Mesothelial cell of epicardium (in vitro differentiated cells): ENCODE measurements around the gene EYS. TPM values are rescaled to one million over a fixed set of nuclear protein-coding genes. Genes with fewer than 3 reads are reported as not detected.

Source experiments
- DNase-seq, 2 experiments: peaks; one replicate each; pipeline ENCODE4 v3.0.0; 2021; ENCODE audit warnings: low spot score in 2 of 2; ENCODE audit not compliant: unreplicated experiment in 2 of 2
- H3K27ac Mint-ChIP-seq: 2 replicates; pipeline ENCODE4 v1.8.0; 2021; ENCODE audit warnings: mixed read lengths
- H3K27me3 Mint-ChIP-seq: 2 replicates; pipeline ENCODE4 v1.8.0; 2021; ENCODE audit warnings: low read depth, mixed read lengths
- H3K36me3 Mint-ChIP-seq: 2 replicates; pipeline ENCODE4 v1.8.0; 2021; ENCODE audit warnings: mixed read lengths
- H3K4me1 Mint-ChIP-seq: 2 replicates; pipeline ENCODE4 v1.8.0; 2021; ENCODE audit warnings: mixed read lengths
- H3K4me3 Mint-ChIP-seq: 2 replicates; pipeline ENCODE4 v1.8.0; 2021; ENCODE audit warnings: mild to moderate bottlenecking, moderate library complexity, mixed read lengths
- H3K9me3 Mint-ChIP-seq: 2 replicates; pipeline ENCODE4 v1.8.0; 2021; ENCODE audit warnings: mixed read lengths
- total RNA-seq: library from RNA; stranded (reverse); gene quantifications from 3 replicates; pipeline ENCODE4 v1.2.1, GENCODE V29; 2021
- TF ChIP-seq, protein P1 (sequence below): fragments of 200-600 bp; sonication (generic); IDR thresholded peaks from one replicate; pipeline ENCODE4 v1.5.0; 2021; ENCODE audit warnings: antibody characterized with exemption; ENCODE audit not compliant: unreplicated experiment

The EYS gene
- total RNA-seq, 1 donor from 2014 or later = 0.69 TPM

DNA sequence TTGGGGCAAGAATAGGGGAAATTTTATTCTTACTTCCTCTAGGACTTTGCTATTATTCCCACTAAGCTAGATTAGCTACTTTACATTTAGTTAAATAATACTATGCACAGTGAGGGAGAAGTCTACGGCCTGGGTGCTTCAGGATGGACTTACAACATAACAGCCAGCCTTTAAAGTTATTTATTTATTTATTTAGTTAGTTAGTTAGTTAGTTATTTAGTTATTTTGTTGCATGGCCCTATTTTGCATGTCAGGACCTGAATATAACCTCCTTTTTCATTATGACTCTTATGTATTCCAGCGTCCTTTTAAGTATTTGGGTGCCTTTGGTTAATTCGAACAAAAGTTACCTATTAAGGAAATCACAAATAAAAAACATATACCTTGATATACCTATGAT is 238.7 kb downstream of the EYS start:
- H3K36me3 Mint-ChIP-seq = no peaks in the 10 kb centered on the region
- H3K9me3 Mint-ChIP-seq = no peaks in the 10 kb centered on the region
- no peaks in the 10 kb centered on the region for H3K4me1 Mint-ChIP-seq
- no peaks in the 10 kb centered on the region for H3K27me3 Mint-ChIP-seq
- no peak for DNase-seq
- H3K27ac Mint-ChIP-seq = no peak overlapping the region
- TF ChIP-seq, protein P1, sequence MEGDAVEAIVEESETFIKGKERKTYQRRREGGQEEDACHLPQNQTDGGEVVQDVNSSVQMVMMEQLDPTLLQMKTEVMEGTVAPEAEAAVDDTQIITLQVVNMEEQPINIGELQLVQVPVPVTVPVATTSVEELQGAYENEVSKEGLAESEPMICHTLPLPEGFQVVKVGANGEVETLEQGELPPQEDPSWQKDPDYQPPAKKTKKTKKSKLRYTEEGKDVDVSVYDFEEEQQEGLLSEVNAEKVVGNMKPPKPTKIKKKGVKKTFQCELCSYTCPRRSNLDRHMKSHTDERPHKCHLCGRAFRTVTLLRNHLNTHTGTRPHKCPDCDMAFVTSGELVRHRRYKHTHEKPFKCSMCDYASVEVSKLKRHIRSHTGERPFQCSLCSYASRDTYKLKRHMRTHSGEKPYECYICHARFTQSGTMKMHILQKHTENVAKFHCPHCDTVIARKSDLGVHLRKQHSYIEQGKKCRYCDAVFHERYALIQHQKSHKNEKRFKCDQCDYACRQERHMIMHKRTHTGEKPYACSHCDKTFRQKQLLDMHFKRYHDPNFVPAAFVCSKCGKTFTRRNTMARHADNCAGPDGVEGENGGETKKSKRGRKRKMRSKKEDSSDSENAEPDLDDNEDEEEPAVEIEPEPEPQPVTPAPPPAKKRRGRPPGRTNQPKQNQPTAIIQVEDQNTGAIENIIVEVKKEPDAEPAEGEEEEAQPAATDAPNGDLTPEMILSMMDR = no peak
- H3K4me3 Mint-ChIP-seq = no peak overlapping the region

DNA sequence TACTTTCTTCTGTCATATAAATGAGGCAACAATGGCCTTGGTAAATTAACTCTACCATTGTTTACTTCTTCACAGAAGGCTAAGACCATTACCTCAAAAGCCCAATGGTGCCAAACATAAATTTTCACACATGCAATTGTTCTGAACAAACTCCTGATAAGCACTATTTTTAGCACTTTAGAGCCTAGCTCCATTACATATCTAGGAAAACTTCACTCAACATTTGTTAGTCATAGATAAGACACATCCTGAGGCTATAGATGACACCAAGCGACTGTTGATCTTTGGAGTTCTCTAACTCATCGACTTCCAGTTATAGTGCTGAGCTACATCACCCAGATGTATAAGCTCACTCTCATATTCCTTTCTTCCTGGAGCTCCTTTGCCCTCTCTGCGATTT is 245.9 kb downstream of the EYS start:
- H3K27ac Mint-ChIP-seq = no peak overlapping the region
- H3K4me3 Mint-ChIP-seq = no peak overlapping the region
- DNase-seq = no peak

DNA sequence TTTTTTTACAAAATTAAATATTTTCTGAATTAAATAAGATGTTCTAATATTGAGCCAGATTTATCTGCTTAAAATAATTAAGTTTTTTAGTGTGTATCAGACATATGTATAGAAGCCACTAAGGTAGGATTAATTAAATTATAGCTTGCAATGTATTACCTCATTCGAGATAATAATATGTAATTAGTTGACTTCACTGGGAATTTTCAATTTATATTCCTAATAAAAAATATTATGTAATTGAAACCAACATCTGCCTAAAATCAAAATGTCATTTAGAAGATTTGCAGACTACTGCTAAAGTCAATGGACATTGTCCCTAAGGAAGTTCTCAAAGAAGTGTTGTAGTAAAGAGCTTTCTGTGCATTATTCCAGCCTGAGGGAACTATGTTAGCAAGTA is 254.7 kb downstream of the EYS start:
- no peak overlapping the region for H3K4me3 Mint-ChIP-seq
- TF ChIP-seq, protein P1 = no peak
- H3K9me3 Mint-ChIP-seq = peaks cover 16% of the 10 kb centered on the region
- no peaks in the 10 kb centered on the region for H3K36me3 Mint-ChIP-seq
- DNase-seq = no peak
- peaks cover 3% of the 10 kb centered on the region for H3K4me1 Mint-ChIP-seq
- no peak overlapping the region for H3K27ac Mint-ChIP-seq
- H3K27me3 Mint-ChIP-seq = no peaks in the 10 kb centered on the region

More for the DNA sequence above, 245.9 kb downstream of the EYS start:
- TF ChIP-seq, protein P1 = no peak
- no peaks in the 10 kb centered on the region for H3K4me1 Mint-ChIP-seq
- no peaks in the 10 kb centered on the region for H3K9me3 Mint-ChIP-seq
- H3K36me3 Mint-ChIP-seq = no peaks in the 10 kb centered on the region
- H3K27me3 Mint-ChIP-seq = no peaks in the 10 kb centered on the region

DNA sequence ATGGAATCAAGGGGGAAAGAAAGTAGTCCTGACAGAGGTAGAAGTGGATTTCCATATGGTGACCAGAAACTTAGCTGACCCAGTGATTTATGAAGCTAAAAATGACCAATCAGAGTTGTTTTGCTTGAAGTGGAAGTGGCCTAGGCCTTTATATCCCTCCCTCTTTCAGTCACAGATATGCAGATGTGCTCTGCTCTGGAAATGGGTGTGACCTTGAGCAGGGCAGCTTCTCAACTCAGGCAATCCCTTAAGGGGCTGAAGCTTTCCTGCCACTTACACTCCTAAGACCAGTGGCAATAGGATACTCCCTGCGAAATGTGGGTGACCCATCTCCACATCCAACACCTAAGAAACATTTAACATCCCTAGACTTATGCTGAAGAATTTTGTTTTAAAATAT is 256.6 kb downstream of the EYS start:
- H3K4me3 Mint-ChIP-seq = no peak overlapping the region
- H3K27me3 Mint-ChIP-seq = no peaks in the 10 kb centered on the region
- peaks cover 11% of the 10 kb centered on the region for H3K9me3 Mint-ChIP-seq
- H3K4me1 Mint-ChIP-seq = peaks cover 6% of the 10 kb centered on the region
- no peak overlapping the region for H3K27ac Mint-ChIP-seq
- DNase-seq = no peak
- TF ChIP-seq, protein P1 = no peak
- no peaks in the 10 kb centered on the region for H3K36me3 Mint-ChIP-seq

DNA sequence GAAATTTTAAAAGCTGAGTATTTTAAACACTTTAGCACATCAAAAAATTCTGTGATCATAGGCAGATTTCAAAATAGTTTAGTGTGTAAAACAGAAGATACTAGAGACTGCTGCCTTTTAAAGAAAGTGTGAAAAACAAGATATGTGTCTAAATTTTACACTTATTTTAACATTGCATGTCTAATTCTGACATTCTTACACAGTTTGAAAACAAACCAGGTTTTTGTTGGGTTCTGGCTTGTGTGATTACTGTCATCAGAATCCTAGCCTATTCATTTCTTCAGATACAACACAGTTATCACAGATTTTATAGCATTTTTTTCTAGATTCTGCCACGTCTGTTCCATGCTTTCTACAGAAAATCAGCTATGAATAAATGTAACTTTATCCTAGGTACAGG is 257.1 kb downstream of the EYS start:
- no peak overlapping the region for H3K4me3 Mint-ChIP-seq
- H3K9me3 Mint-ChIP-seq = peaks cover 7% of the 10 kb centered on the region
- no peak for DNase-seq
- TF ChIP-seq, protein P1 = no peak
- H3K36me3 Mint-ChIP-seq = no peaks in the 10 kb centered on the region
- H3K27ac Mint-ChIP-seq = no peak overlapping the region
- H3K4me1 Mint-ChIP-seq = peaks cover 6% of the 10 kb centered on the region
- no peaks in the 10 kb centered on the region for H3K27me3 Mint-ChIP-seq

DNA sequence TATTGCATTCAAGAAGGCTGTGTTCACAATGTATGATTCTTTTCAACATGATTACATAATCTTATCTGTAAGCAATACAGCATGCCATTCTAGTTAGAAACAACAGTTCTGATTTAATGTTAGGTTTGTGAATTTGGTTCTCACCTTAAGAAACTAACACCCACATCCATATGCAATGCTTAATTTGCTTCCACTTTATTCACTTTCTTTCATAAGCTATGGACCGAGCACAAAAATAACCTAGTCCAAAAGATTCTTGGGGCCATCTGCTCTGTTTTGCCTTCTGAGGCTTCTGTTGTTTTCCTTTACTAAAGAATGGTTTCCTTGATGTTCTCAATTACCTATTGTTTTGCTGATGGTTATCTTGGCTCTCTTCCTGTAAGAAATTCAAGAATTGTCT is 258.2 kb downstream of the EYS start:
- Mint-ChIP-seq H3K4me1 (peaks cover 6% of the 10 kb centered on the region), H3K27me3 (no peaks in the 10 kb centered on the region), H3K9me3 (peaks cover 5% of the 10 kb centered on the region), H3K27ac (no peak overlapping the region), H3K4me3 (no peak overlapping the region), H3K36me3 (no peaks in the 10 kb centered on the region)
- TF ChIP-seq, protein P1 = no peak
- DNase-seq = no peak
